SK-N-SH treated with all-trans-retinoic acid at 6 μM for 48 hours (cell line): ENCODE measurements around the gene FHIT.

Source experiments
- ATAC-seq: fragments of 200-7000 bp; cut with Tn5 transposase; 3 replicates; pipeline ENCODE4 v1.9.1; 2020; ENCODE audit warnings: mild to moderate bottlenecking, moderate library complexity
- ARNTL ChIP-seq: fragments of 450-650 bp; formaldehyde crosslinking; IDR thresholded peaks from 2 replicates; pipeline ENCODE4 v1.5.0; 2020; ENCODE audit warnings: low read depth, mild to moderate bottlenecking, moderate library complexity, borderline replicate concordance
- BACH2 ChIP-seq: fragments of 250-450 bp; sonication (Bioruptor Pico); IDR thresholded peaks from 2 replicates; pipeline ENCODE4 v1.9.0; 2021; ENCODE audit warnings: mild to moderate bottlenecking, borderline replicate concordance
- CSDC2 ChIP-seq: fragments of 250-450 bp; sonication (Bioruptor Pico); IDR thresholded peaks from 2 replicates; pipeline ENCODE4 v1.5.0; 2020; ENCODE audit warnings: mild to moderate bottlenecking, moderate library complexity
- ESRRG ChIP-seq: fragments of 250-450 bp; sonication (Bioruptor Pico); IDR thresholded peaks from 2 replicates; pipeline ENCODE4 v1.6.1; 2021; ENCODE audit warnings: mild to moderate bottlenecking
- GLIS3 ChIP-seq: fragments of 250-450 bp; sonication (Bioruptor Pico); IDR thresholded peaks from 2 replicates; pipeline ENCODE4 v1.5.0; 2020; ENCODE audit warnings: mild to moderate bottlenecking, moderate library complexity
- ISL1 ChIP-seq: fragments of 250-450 bp; sonication (Bioruptor Pico); IDR thresholded peaks from 2 replicates; pipeline ENCODE4 v2.1.2; 2022; ENCODE audit warnings: mild to moderate bottlenecking, moderate library complexity
- OSR1 ChIP-seq: fragments of 250-450 bp; sonication (Bioruptor Pico); IDR thresholded peaks from 2 replicates; pipeline ENCODE4 v1.8.0; 2022; ENCODE audit warnings: moderate library complexity, mild to moderate bottlenecking, inconsistent platforms
- PPARA ChIP-seq: fragments of 250-450 bp; sonication (Bioruptor Pico); IDR thresholded peaks from 2 replicates; pipeline ENCODE4 v1.5.0; 2020; ENCODE audit warnings: mild to moderate bottlenecking, borderline replicate concordance
- RARB ChIP-seq: fragments of 250-450 bp; sonication (Bioruptor Pico); IDR thresholded peaks from 2 replicates; pipeline ENCODE4 v1.8.0; 2021; ENCODE audit warnings: mild to moderate bottlenecking, moderate library complexity
- SNAI2 ChIP-seq: fragments of 250-450 bp; sonication (Bioruptor Pico); IDR thresholded peaks from 2 replicates; pipeline ENCODE4 v1.5.0; 2020; ENCODE audit warnings: mild to moderate bottlenecking, moderate library complexity
- TCF4 ChIP-seq: fragments of 250-450 bp; sonication (Bioruptor Pico); IDR thresholded peaks from 2 replicates; pipeline ENCODE4 v1.8.0; 2021; ENCODE audit warnings: mild to moderate bottlenecking, moderate library complexity, borderline replicate concordance
- TOX ChIP-seq: fragments of 250-450 bp; sonication (Bioruptor Pico); IDR thresholded peaks from 2 replicates; pipeline ENCODE4 v1.8.0; 2021; ENCODE audit warnings: mild to moderate bottlenecking, moderate library complexity, borderline replicate concordance
- ZC3H10 ChIP-seq: fragments of 250-450 bp; sonication (Bioruptor Pico); IDR thresholded peaks from 2 replicates; pipeline ENCODE4 v1.5.1; 2021; ENCODE audit warnings: mild to moderate bottlenecking, moderate library complexity
- ZFP3 ChIP-seq: fragments of 250-450 bp; sonication (Bioruptor Pico); IDR thresholded peaks from 2 replicates; pipeline ENCODE4 v1.5.0; 2020; ENCODE audit warnings: mild to moderate bottlenecking, moderate library complexity
- ZFP30 ChIP-seq: fragments of 450-650 bp; formaldehyde crosslinking; IDR thresholded peaks from 2 replicates; pipeline ENCODE4 v1.5.0; 2022; ENCODE audit warnings: mild to moderate bottlenecking, moderate library complexity
- ZNF565 ChIP-seq: fragments of 450-650 bp; formaldehyde crosslinking; conservative IDR thresholded peaks from 2 replicates; pipeline ENCODE4 v1.5.0; 2020; ENCODE audit warnings: low read depth, mild to moderate bottlenecking, moderate library complexity
- ZNF70 ChIP-seq: fragments of 450-650 bp; formaldehyde crosslinking; IDR thresholded peaks from 2 replicates; pipeline ENCODE4 v1.5.0; 2020; ENCODE audit warnings: mild to moderate bottlenecking, moderate library complexity
- ZNF8 ChIP-seq: fragments of 450-650 bp; formaldehyde crosslinking; IDR thresholded peaks from 2 replicates; pipeline ENCODE4 v1.5.0; 2020; ENCODE audit warnings: mild to moderate bottlenecking, moderate library complexity
- TF ChIP-seq, protein P1 (sequence below): fragments of 250-450 bp; sonication (Bioruptor Pico); IDR thresholded peaks from 2 replicates; pipeline ENCODE4 v1.5.0; 2020; ENCODE audit warnings: mild to moderate bottlenecking, moderate library complexity
- TF ChIP-seq, protein P2 (sequence below): fragments of 250-450 bp; sonication (Bioruptor Pico); IDR thresholded peaks from 2 replicates; pipeline ENCODE4 v1.8.0; 2021; ENCODE audit warnings: low read depth, mild to moderate bottlenecking, moderate library complexity, borderline replicate concordance
- TF ChIP-seq, protein P3 (sequence below): fragments of 250-450 bp; sonication (Bioruptor Pico); IDR thresholded peaks from 2 replicates; pipeline ENCODE4 v1.5.1; 2021; ENCODE audit warnings: mild to moderate bottlenecking, moderate library complexity
- TF ChIP-seq, protein P4 (sequence below): fragments of 250-450 bp; sonication (Bioruptor Pico); IDR thresholded peaks from 2 replicates; pipeline ENCODE4 v1.5.1; 2020; ENCODE audit warnings: low read depth, mild to moderate bottlenecking, moderate library complexity

The FHIT gene

DNA sequence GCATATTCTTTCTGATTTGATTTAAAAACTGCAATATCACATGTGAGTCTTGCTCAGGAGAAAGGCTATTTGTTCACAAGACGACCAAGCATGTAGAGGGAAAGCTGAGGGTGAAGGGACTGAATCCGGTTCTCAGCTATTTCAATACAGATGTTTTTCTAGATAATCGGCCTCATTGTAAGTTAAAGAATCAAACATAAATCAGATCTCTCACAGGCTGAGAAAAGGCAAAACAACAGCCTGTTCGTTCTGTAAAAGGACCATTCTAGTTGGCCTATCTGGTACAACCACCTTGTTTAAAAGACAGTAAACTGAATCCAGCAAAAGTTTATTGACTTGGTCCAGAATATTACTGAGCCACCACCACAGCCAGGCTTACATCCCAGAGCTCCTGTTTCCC is 1155.7 kb downstream of the FHIT start:
- TF ChIP-seq, protein P1, sequence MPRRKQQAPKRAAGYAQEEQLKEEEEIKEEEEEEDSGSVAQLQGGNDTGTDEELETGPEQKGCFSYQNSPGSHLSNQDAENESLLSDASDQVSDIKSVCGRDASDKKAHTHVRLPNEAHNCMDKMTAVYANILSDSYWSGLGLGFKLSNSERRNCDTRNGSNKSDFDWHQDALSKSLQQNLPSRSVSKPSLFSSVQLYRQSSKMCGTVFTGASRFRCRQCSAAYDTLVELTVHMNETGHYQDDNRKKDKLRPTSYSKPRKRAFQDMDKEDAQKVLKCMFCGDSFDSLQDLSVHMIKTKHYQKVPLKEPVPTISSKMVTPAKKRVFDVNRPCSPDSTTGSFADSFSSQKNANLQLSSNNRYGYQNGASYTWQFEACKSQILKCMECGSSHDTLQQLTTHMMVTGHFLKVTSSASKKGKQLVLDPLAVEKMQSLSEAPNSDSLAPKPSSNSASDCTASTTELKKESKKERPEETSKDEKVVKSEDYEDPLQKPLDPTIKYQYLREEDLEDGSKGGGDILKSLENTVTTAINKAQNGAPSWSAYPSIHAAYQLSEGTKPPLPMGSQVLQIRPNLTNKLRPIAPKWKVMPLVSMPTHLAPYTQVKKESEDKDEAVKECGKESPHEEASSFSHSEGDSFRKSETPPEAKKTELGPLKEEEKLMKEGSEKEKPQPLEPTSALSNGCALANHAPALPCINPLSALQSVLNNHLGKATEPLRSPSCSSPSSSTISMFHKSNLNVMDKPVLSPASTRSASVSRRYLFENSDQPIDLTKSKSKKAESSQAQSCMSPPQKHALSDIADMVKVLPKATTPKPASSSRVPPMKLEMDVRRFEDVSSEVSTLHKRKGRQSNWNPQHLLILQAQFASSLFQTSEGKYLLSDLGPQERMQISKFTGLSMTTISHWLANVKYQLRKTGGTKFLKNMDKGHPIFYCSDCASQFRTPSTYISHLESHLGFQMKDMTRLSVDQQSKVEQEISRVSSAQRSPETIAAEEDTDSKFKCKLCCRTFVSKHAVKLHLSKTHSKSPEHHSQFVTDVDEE (CRISPR knock-in tag) = no peak
- no peak for TF ChIP-seq GLIS3 (CRISPR knock-in tag)
- no peak for TF ChIP-seq ESRRG (CRISPR knock-in tag)
- no peak for TF ChIP-seq ZC3H10
- no peak for TF ChIP-seq ZFP30
- no peak for TF ChIP-seq BACH2 (CRISPR knock-in tag)
- TF ChIP-seq, all 23 proteins: peak for 0
- ATAC-seq = no peak

DNA sequence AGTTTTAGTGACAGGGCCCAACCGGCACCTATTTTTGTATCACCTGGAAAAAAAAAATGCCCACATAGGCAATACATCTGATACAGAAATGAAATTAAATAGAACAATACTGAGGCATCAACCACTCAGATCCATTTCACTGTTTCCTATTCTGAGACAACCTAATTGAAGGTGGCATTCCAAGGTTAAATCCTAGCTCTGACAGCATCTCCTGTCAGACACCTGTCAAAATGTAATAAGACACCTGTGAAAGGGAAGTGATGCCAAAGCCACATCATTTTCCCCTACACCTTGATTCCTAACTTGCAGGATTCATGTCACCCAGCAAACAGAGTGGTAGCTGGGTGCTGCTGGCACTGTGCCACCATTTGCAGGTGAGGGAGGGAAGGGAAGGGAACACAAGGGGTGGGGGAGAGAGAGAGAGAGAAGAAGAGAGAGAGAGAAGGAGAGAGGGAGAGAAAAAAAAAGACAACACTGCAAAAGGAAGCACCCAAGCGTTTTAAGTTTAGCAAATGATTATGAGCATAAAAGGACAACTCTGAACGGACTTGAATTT is 1156.8 kb downstream of the FHIT start:
- TF ChIP-seq, protein P2, sequence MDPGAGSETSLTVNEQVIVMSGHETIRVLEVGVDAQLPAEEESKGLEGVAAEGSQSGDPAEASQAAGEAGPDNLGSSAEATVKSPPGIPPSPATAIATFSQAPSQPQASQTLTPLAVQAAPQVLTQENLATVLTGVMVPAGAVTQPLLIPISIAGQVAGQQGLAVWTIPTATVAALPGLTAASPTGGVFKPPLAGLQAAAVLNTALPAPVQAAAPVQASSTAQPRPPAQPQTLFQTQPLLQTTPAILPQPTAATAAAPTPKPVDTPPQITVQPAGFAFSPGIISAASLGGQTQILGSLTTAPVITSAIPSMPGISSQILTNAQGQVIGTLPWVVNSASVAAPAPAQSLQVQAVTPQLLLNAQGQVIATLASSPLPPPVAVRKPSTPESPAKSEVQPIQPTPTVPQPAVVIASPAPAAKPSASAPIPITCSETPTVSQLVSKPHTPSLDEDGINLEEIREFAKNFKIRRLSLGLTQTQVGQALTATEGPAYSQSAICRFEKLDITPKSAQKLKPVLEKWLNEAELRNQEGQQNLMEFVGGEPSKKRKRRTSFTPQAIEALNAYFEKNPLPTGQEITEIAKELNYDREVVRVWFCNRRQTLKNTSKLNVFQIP (CRISPR knock-in tag) = no peak
- TF ChIP-seq, protein P1 (CRISPR knock-in tag) = no peak
- TF ChIP-seq PPARA = no peak
- TF ChIP-seq TOX (CRISPR knock-in tag) = no peak
- ATAC-seq = no peak

DNA sequence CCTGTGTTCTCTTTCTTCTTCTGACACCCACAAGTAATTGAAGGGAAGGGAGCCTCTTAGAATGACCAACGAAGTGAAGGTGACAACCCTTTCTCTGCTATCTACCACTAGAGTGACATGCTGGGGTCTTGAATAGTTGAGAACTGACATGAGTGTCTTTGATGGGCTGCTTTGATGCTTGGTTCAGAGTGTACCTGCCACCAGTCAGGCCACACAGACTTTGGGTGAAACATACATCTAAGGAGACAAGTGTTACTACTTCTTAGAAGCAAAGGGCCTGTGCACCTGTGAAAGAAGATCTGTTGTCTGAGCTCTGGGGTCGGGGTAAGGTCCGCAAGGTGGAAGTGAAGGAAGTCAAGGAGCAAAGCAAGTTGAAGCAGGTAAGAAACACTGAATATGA is 1160.7 kb downstream of the FHIT start:
- no peak for ATAC-seq
- TF ChIP-seq ISL1 (CRISPR knock-in tag) (no peak), PPARA (no peak), ZNF70 (no peak), CSDC2 (CRISPR knock-in tag) (no peak), TCF4 (CRISPR knock-in tag) (no peak), ZFP30 (no peak), SNAI2 (CRISPR knock-in tag) (no peak), ARNTL (CRISPR knock-in tag) (no peak), ZNF8 (no peak), ESRRG (CRISPR knock-in tag) (no peak), ZNF565 (no peak), BACH2 (CRISPR knock-in tag) (no peak), ZFP3 (CRISPR knock-in tag) (no peak), RARB (CRISPR knock-in tag) (no peak), OSR1 (CRISPR knock-in tag) (no peak)
- TF ChIP-seq, protein P1 (CRISPR knock-in tag) = no peak
- TF ChIP-seq, protein P3, sequence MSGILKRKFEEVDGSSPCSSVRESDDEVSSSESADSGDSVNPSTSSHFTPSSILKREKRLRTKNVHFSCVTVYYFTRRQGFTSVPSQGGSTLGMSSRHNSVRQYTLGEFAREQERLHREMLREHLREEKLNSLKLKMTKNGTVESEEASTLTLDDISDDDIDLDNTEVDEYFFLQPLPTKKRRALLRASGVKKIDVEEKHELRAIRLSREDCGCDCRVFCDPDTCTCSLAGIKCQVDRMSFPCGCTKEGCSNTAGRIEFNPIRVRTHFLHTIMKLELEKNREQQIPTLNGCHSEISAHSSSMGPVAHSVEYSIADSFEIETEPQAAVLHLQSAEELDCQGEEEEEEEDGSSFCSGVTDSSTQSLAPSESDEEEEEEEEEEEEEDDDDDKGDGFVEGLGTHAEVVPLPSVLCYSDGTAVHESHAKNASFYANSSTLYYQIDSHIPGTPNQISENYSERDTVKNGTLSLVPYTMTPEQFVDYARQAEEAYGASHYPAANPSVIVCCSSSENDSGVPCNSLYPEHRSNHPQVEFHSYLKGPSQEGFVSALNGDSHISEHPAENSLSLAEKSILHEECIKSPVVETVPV = no peak
- TF ChIP-seq, protein P4, sequence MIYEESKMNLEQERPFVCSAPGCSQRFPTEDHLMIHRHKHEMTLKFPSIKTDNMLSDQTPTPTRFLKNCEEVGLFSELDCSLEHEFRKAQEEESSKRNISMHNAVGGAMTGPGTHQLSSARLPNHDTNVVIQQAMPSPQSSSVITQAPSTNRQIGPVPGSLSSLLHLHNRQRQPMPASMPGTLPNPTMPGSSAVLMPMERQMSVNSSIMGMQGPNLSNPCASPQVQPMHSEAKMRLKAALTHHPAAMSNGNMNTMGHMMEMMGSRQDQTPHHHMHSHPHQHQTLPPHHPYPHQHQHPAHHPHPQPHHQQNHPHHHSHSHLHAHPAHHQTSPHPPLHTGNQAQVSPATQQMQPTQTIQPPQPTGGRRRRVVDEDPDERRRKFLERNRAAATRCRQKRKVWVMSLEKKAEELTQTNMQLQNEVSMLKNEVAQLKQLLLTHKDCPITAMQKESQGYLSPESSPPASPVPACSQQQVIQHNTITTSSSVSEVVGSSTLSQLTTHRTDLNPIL (CRISPR knock-in tag) = no peak
- TF ChIP-seq, protein P2 (CRISPR knock-in tag) = no peak
- TF ChIP-seq, all 23 proteins: peak for 0
